CD4-positive, alpha-beta T cell treated with Interferon alpha-2 for 1 hour (primary cell): ENCODE results near the gene CROT.

Experiments used
- DNase-seq, 2 donors: peaks; one replicate each; pipeline ENCODE4 v3.0.0-alpha.2; 2020 to 2022

CROT gene, protein sequence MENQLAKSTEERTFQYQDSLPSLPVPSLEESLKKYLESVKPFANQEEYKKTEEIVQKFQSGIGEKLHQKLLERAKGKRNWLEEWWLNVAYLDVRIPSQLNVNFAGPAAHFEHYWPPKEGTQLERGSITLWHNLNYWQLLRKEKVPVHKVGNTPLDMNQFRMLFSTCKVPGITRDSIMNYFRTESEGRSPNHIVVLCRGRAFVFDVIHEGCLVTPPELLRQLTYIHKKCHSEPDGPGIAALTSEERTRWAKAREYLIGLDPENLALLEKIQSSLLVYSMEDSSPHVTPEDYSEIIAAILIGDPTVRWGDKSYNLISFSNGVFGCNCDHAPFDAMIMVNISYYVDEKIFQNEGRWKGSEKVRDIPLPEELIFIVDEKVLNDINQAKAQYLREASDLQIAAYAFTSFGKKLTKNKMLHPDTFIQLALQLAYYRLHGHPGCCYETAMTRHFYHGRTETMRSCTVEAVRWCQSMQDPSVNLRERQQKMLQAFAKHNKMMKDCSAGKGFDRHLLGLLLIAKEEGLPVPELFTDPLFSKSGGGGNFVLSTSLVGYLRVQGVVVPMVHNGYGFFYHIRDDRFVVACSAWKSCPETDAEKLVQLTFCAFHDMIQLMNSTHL

DNA sequence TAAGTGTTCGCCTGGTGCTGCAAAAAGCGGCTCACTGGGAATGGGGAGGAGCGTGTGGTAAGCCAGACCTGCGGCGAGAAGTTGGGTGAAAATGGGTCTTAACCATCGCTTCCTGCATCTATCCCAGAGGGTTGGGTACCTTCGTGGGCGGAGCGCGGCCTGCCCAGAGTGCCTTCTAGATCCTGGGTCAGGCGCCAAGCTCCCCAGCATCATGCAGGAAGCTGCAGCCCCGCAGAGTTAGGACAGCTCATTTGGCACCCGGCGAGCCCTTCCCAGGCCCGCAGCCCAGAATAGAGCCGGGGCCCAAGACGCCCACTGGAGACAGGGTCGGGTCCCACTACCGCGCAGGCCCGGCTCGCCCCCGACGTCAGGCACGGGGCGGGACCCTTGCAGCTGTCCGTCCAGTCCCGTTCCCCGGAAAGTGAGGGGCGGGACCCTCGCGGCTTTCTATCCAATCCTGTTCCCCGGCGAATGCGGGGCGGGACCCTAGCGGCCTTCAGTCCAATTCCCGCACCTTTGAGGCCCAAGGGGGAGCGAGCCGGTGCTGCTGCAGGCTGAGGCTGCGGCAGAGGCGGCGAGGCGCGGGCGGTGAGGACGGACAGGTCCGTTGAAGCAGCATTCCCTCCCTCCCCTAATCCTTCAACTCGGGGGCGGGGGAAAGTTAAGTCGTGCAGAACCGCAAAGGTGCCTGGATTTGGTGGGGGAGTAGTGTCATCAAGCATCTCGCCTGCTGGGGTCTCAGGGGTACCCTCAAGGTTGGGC is at the start of gene CROT:
TSS of gene CROT (plus strand) at position 499 of the 762 bp plus-strand sequence. CDS start 3,405 bp downstream, outside the sequence.
- peak; percentile 89 to 93 for DNase-seq

DNA sequence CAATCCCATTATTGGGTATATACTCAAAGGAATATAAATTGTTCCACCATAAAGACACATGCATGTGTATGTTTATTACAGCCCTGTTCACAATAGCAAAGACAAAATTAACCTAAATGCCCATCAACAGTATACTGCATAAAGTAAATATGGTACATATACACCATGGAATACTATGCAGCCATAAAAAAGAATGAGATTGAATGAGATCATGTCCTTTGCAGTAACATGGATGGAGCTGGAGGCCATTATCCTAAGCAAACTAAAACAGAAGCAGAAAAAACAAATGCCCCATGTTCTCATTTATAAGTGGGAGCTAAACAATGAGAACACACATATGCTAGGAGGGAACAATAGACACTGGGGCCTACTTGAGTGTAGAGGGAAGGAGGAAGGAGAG is 44.7 kb upstream of the CROT start:
- no peak for DNase-seq

DNA sequence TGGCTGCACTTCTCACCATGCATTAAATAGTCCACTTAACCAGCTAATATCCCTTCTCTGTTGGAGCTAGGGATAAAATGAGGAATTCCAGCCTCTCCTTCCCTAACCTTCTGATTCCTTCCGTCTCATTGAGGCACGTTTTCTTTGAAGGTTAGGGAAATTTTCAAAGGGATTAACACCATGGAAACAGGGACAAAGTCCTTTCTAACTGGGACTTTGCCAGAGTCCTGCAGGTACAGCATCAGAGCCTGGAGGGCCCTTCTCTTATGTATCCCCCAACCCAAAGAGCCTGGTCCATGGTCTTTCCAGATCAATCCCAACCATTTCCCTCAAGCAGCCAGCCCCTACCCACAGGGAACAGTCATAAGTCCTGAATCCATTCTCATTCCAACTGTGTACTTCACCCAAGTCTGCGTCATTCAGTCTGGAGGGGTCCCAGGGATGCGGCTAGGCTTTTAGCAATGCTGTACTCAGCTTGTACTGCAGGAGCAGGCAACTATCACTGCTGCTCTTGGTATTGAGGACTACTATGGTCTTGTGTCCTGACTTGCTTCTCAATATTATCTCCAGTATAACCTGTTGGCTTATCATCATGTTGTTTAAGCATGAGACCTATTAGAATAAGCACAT is 34.6 kb upstream of the CROT start:
- DNase-seq, result no peak

DNA sequence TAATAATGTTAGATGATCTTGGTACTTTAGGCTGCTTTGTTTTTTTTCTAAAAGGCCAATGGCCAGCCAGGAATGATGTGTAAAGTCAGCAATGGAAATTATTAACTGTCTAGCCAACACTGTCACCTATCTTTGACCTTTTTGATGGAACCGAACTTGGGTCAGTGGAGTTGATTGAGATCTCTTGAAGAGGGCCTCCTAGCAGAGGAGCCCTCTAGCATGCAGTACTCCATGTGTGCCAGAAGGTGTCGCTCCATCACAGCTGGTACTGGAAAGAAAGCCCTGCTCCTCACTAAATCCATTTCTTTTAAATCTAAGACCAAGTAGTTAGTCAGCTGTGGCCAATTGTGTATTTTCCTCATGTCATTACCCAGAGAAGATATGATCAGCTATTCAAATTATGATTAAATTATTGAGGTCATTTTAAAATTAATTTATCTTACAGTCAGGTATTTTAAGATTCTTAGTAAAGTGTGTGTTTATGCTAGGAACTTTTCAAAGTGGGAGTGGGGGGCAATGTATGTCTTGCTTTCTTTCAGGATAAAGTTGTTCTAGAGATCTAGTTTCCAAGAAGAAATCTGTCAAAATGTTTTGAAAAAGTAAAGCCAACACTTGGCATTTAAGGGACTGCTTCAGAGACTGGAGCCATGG is 33.1 kb upstream of the CROT start:
- peak; percentile 63 to 76 for DNase-seq

DNA sequence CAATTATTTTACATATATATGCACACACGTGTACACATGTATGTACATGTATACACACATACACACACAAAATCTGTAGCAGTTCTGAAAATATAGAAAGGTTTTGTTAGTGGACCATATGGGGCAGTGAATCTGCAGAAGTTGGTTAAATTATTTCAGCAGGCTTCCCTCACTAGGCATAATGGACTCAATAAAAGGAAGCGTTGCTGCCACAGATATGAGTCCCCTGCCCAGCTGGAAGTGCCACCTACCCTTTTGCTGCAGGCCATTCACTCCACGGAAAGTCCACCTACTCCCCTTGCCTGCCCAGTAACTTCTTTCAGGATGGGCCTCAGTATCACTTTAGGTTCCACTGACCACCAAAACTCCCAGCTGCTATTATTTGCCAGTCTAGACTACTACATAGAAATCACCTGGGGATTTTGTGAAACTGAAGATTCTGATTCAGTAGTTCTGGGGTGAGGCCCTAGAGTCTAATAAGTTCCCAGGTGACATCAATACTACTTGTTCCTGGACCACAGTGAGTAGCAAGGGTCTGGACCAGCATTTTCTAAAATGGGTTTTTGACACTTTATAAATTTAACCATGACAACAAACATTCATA is 29.3 kb upstream of the CROT start:
- DNase-seq, result no peak

DNA sequence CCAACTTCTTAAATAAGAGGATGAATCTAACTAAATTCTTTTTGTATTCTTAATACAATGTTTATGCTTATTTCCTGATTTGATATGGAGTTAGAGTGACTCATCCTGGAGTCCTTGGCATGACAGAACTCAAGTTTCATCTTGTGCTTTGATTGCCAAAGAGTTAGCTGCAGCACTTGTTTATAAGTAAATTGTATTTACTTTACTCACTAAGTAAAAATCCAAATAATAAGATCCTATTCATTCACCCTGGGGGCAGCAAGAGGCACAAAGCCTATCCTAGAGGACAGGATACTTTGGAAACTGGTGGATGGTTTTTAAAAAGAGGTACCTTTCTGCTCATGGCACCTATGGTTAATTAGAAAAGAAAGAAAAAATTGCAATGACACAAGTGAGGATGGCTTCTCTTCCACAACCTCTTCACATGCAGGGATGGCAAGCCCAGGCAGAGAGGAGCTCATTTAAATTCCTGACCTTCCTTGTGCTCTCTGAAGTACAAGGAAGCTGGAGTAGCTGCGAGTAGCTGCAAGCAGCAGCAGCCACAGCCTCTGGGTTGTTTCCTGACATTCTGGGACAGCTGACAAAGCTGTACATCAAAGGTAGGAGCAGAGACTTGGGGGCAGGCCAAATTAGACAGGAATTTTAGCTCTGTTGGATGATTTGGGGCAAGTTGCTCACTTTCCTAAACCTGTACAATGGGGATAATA is 28.5 kb upstream of the CROT start:
- no peak for DNase-seq

DNA sequence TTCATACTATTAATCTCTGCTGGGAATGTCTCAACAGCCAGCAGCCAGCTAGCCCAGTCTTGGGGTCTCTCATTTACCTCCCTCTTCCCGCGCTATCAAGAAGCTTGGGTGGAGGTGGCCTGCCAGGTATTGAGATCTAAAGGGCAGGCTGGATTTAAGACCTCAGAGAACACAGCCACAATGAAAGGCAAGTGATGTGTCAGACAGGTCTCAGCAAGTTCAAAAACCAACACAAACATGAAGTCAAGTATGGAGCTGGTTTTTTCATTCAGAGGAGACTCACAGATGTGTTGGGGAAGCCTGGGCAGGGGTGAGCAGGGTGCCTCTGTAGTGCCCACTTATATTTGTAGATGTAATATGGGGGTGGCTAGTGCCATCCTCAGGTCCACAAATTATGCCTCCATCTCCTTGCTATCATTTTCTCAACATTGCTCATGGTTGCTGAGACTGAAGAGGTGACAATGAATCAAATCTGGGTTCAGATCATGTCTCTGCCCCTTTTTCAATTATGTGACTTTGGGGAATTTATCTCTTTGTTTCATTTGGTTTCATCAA is 27.7 kb upstream of the CROT start:
- no peak for DNase-seq

DNA sequence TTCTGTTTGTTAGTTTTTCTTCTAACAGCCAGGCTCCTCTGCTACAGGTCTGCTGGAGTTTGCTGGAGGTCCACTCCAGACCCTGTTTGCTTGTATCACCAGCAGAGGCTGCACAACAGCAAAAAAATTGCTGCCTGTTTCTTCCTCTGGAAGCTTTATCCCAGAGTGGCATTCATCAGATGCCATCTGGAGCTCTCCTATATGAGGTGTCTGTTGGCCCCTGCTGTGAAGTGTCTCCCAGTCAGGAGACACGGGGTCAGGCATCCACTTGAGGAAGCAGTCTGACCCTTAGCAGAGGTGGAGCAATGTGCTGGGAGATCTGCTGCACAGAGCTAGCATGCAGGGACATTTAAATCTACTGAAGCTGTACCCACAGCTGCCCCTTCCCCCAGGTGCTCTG is 26.7 kb upstream of the CROT start:
- no peak for DNase-seq

DNA sequence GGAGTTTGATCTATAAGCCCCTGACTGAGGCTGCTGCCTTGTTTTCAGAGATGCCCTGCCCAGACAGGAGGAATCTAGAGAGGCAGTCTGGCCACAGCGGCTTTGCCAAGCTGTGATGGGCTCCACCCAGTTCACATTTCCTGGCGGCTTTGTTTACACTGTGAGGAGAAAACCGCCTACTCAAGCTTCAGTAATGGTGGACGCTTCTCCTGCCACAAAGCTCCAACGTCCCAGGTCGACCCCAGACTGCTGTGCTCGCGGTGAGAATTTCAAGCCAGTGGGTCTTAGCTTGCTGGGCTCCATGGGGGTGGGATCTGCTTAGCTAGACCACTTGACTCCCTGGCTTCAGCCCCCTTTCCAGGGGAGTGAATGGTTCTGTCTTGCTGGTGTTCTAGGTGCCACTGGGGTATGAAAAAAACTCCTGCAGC is 26.3 kb upstream of the CROT start:
- DNase-seq, result peak in 1 of 2 donors; percentile 29

DNA sequence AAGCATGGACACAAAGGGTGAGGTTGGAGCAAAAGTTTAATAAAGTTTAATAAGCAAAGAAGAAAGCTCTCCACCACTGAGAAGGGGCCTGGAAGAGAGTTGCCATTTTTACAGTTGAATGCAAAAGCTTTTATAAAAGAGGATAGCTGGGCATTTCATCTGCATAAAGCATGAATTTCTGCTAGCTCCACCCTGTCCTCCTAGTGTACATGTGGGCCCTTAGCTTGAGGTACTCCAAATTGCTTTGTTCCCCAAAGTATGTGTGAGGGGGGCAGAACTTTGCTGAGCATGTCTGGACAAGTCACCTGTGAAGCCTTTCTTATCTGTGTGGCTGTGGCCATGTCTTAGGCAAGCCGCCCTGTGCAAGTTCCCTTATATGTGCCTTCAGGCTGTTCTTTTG is 22.6 kb upstream of the CROT start:
- DNase-seq, result no peak

DNA sequence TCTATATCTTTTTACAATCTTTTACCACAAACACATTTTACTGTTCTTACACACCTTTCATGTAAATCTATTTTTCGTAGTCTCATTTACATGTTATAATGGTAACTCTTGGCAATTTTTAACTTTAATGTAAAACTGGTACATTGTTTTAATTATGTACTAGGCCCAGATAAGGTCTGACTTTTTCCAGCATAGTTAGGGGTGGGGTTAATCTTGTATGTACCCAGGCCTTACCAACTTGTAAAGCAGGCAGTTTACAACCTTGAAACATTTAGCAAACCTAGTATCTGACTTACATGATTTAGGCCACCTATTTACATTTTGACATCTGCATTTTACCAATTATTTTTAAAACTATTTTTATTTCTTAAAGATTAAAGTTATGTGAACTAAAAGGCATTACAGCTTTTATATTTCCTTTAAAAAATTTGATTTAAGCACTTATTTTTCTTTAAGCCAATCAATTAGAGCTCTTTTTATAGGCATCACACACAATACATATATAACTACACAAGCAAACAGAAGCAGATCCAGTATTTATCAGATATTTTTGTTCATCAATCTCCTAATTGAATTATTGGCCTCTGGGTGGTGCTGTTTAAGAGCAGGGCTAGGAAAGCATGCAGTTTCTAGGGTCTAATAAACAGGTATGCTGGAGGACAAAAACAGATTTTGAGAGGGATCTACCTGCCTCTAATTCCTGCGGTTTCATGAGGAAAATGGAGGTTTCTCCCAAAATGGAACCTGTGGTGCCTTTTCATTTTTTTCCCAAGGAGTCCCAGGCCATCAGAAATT is 19.7 kb upstream of the CROT start:
- no peak for DNase-seq

DNA sequence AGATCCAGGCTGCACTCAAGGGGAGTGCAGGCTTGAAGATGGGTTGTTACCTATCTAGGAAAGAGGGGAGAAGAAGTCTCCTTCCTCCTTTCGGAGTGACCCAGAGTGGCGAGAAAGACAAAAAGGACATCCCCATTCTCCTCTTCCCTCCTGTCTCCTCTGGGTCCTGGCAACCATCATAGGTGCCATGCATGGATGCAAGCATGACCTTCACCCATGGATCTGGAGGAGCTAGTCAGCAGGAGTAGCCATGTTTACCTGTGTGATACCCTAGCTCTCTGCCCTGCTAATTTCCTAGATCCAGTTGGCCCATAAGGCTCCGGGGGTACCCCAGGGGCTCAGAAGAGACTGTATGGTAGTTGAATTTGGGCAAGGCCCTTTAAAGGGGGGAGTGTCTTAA is 17.2 kb upstream of the CROT start:
- no peak for DNase-seq

DNA sequence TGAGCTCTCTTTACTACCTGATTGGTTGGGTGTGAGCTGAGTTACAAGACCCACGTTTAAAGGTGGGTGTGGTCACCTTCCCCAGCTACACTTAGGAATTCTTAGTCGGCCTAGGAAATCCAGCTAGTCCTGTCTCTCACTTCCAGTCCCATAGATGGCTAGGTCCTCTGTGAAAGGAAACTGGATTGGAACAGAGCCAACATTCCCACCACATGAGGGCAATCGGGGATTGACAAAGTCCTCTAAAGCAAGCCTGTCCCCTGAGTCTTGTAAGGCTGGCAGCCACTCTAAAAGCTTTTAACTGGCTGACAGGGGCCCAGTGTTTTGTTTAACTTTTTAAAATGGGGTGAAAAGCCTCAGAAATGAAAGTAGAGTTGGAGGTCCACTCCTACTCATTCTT is 15.1 kb upstream of the CROT start:
- no peak for DNase-seq

DNA sequence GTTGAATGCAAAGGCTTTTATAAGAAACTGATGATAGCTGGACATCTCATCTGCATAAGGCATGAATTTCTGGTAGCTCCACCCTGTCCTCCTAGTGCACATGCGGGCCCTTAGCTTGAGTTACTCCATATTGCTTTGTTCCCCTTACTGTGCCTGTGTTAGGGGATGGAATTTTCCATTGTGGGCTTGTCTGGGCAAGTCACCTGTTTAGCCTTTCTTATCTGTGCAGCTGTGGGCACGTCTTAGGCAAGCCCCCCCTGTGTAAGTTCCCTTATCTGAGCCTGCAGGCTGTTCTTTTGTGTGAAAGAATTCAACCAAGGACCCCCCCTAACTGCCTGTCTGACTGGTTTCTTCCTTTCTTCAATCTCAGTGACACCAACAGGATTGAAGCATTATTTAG is 14.5 kb upstream of the CROT start:
- DNase-seq, result no peak

DNA sequence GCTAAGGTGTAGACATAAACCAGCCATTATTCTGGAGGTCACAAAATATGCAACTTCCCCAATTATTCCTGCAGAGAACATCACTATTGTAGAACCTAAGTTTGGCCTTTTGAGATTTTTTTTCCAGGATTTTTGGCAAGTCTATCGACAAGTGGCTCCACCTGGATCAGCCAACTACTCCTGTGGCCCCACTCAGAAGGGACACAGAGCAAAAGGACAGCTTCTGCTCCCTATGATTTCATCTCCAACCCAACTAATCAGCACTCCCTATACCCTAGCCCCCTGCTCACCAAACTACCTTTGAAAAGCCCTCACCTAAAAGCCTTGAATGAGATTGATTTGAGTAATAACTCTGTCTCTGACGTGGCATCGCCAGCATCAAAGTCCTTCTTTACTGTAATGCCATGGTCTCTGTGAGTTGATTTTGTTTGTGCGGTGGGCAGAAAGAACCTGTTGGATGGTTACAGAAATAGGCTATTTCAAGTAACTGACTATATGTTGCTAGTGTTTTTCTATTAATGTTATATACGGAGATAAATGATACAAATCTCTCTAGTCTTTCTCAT is 13.7 kb upstream of the CROT start:
- DNase-seq, result no peak

DNA sequence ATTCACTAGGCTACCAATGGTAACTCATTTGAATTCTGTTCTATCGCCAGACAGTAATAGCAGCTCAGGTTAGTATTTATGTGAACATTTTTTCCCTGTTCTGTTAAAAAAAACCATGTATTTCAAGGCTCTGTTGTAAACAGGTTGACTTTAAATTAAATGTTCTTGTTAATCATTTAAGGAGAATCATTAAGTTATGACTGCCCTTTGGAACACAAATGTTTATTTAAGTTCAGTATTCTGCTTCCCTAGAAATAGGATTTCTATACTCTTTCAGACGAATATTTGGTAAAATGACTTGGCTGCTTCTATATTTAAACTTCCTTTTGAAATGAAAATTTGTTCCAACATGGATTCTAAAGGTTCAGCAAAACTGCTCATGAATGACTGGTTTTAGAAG is 13.1 kb upstream of the CROT start:
- no peak for DNase-seq

DNA sequence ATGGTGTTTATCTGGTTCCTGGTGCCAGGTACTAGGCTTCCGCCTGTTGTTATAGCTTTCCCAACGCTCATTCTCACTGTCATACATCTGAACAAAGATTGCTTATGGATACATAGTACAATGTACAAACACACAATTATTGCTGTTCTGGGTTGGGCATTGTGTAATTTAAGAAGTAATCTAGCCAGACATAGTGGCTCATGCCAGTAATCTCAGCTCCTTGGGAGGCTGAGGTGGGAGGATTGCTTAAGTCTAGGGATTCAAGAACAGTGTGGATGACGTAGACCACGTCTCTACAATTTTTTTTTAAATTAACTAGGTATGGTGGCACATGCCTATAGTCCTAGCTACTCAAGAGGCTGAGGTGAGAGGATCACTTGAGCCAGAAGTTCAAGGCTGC is 9.3 kb upstream of the CROT start:
- DNase-seq, result no peak

DNA sequence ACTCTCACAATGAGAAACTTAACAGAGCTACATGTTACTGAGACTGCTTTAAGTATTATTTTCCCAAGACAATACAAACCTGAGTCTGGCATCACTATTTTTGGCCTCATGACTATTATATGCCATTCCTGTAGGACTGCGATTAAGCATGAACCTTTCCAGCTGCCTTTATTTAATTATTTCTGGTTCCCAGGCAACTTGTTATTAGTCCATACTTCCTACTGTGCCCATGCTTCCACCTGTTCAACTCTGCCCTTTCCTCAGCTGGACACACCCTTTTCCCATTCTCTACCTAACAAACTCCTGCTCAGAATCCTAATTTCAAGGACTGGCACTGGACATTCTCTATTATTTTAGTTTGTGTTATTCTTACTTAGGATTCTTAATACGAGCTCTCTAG is 8.1 kb upstream of the CROT start:
- DNase-seq, result no peak

DNA sequence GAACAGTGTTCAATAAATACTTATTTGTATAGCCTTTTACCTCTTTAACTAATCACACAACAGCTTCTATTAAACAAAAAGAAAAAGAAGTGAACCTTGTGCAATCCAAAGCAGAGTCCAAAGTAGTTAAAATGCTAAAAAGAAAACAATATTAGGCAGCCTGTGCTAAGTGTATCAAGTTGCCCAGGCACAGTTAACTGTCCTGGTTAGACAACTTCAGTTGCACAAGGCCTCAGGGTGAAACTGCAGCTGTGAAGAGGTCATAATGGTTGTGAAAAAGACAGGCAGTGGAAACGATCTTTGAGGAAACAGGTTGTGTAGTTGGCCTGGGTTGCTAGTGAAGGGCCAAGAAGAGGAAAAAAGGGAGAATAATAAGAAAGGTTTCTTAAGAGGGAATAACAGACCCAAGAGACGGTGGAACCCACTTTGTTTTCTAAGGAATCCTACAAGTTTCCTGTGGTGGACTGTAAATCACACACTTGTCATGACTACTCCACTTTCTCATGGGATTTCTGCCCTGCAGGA is 6.0 kb upstream of the CROT start:
- DNase-seq, result no peak

DNA sequence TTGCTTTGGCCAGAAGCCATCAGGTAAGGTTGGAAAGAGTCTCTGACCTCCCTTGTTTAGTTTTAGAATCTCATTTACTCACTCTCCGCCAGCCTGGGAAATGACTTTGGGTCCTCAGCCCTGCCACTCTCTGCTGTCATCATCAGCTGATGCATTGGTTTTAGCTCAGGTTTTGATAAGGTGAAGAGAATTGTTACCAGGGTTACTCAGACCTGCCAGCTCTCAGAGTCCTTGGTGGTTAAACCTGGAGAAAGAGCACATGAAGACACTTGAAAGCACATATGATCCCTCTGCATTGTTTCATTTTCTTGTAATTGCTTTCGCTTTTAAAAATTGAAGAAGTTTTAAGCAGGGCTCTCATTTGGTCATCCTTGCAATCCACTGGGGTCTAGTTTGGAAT is 4.0 kb upstream of the CROT start:
- peak in 1 of 2 donors; percentile 28 for DNase-seq
